Caki2 (cell line): Measurements from ENCODE around the gene ERVW-1. TPM values are rescaled to one million over a fixed set of nuclear protein-coding genes. Genes with fewer than 3 reads are reported as not detected.
A peak's percentile ranks its signal among the peaks of the same experiment; 100 is the strongest.
"Not testable (repeated sequence)": the region's sequence is repeated elsewhere in the genome, so short reads cannot be mapped to it uniquely, and the experiment has no call there.

ENCODE experiments used
- DNase-seq: peaks from one replicate; pipeline ENCODE4 v3.0.0-alpha.2; 2015; ENCODE audit warnings: low read depth
- in situ Hi-C: cut with HindIII; loops from 2 replicates; pipeline ENCODE4 v1.10.0; 2016; ENCODE audit warnings: low sequenced_read_pairs, low pct_unique_long_range_greater_than_20kb, mixed read lengths
- total RNA-seq: library from RNA; depleted of rRNA; stranded (reverse); fragments of >200 nt; shearing (Covaris generic); gene quantifications from 2 replicates; pipeline ENCODE4 v1.2.3, GENCODE V29; 2014; ENCODE audit warnings: low replicate concordance

ERVW-1 gene
- total RNA-seq, 1 experiment from 2014 or later: not detected

- DNase-seq: no peak
- in situ Hi-C loops: no loop called here
Observed at GRCh38 chr7:92478095-92478494, 349 bp upstream of the ERVW-1 start.

- DNase-seq, in situ Hi-C loops: not testable (repeated sequence)
Observed at GRCh38 chr7:92475851-92476590, 1.7 kb downstream of the ERVW-1 start.

GRCh38 chr7:92475261-92475770 is 2.4 kb downstream of the ERVW-1 start:
- DNase-seq, in situ Hi-C loops: not testable (repeated sequence)

- DNase-seq, in situ Hi-C loops: not testable (repeated sequence)
Observed at GRCh38 chr7:92473989-92474388, 3.8 kb downstream of the ERVW-1 start.

GRCh38 chr7:92468589-92468988 is 9.2 kb downstream of the ERVW-1 start:
- in situ Hi-C loops, DNase-seq: not testable (repeated sequence)

- in situ Hi-C loops: no loop called here
- DNase-seq: no peak
Observed at GRCh38 chr7:92466682-92467081, 11.1 kb downstream of the ERVW-1 start.

GRCh38 chr7:92464515-92464914 is 13.2 kb downstream of the ERVW-1 start:
- DNase-seq: no peak
- in situ Hi-C loops: no loop called here

- no peak for DNase-seq
Observed at GRCh38 chr7:92462560-92462959, 15.2 kb downstream of the ERVW-1 start.

GRCh38 chr7:92461027-92462003 is 16.4 kb downstream of the ERVW-1 start:
- peak; percentile 37 for DNase-seq

More at GRCh38 chr7:92462560-92462959, 15.2 kb downstream of the ERVW-1 start:
- in situ Hi-C loops: no loop called here

GRCh38 chr7:92460510-92460909 is 17.2 kb downstream of the ERVW-1 start:
- DNase-seq: no peak
- in situ Hi-C loops: no loop called here

More at GRCh38 chr7:92461027-92462003, 16.4 kb downstream of the ERVW-1 start:
- in situ Hi-C loops: no loop called here

GRCh38 chr7:92460109-92460508 is 17.6 kb downstream of the ERVW-1 start:
- DNase-seq: no peak
- in situ Hi-C loops: no loop called here

GRCh38 chr7:92456236-92456635 is 21.5 kb downstream of the ERVW-1 start:
- no peak for DNase-seq
- in situ Hi-C loops: no loop called here

- in situ Hi-C loops: no loop called here
- DNase-seq: no peak
Observed at GRCh38 chr7:92451645-92452044, 26.1 kb downstream of the ERVW-1 start.

- peak; percentile 70 for DNase-seq
- in situ Hi-C loops: no loop called here
Observed at GRCh38 chr7:92448205-92448747, 29.5 kb downstream of the ERVW-1 start.

- in situ Hi-C loops: no loop called here
- no peak for DNase-seq
Observed at GRCh38 chr7:92447345-92448204, 30.2 kb downstream of the ERVW-1 start, which contains the start of gene GATAD1. Gene GATAD1, plus strand, starts transcription at chr7:92447482. Its CDS starts 248 bp downstream, at chr7:92447730.

- DNase-seq: peak; percentile 87
- in situ Hi-C loops: no loop called here
Observed at GRCh38 chr7:92446869-92447344, 30.8 kb downstream of the ERVW-1 start.

GRCh38 chr7:92442720-92443119 is 35.0 kb downstream of the ERVW-1 start:
- in situ Hi-C loops, DNase-seq: not testable (repeated sequence)
